GM19239 (cell line): Measurements from ENCODE around the gene LRP1-AS.

Experiments used
- DNase-seq: peaks from one replicate; pipeline ENCODE4 v3.0.0; 2011; ENCODE audit warnings: low spot score; ENCODE audit not compliant: insufficient read length
- FAIRE-seq: peaks from 2 replicates; lab custom pipeline; 2011; peaks lifted over from hg19 to GRCh38; lab: Jason Lieb, UNC

Gene LRP1-AS

DNA sequence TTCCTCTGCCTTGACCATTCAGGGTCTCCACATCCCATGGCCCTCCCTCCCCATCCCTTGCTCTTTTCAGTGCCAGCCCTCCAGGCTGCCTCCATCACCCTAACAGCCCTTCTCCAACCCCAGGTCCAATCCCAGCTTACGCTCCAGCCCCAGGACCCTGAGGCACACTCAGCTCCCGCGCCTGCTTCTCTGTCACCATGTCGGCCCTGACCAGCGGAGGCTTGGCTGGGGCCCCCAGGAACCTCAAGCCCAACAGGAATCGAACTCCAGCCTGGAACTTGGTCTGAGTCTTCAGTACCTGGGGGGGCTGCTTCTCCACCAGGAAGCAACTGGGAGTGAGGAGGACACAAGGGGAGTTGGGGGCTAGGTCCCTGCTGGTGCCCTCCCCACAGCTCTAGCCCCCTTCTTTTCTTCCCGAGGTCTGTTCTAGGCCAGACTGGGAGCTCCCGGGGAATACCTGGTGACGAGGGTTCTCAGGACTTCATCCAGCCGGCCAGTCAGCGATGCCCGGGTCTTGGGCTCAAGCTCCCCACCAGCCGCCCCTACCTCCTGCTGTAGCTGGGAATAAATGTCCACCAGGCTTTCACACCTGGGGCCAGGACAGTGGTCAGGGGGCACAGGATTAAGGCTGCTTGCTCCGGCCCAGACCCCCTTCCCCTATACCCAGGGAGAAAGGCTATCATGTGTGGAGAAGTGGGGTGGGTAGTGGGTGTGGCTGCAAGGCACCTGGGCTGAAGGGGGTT, 42.2 kb downstream of the LRP1-AS start:
- FAIRE-seq (no peak), DNase-seq (no peak)

- FAIRE-seq (no peak), DNase-seq (no peak)
These were observed 43.0 kb downstream of the LRP1-AS start for GRCh38 chr12:57104292-57104910.

- DNase-seq (no peak), FAIRE-seq (no peak)
These were observed 43.6 kb downstream of the LRP1-AS start for GRCh38 chr12:57103856-57104255.

DNA sequence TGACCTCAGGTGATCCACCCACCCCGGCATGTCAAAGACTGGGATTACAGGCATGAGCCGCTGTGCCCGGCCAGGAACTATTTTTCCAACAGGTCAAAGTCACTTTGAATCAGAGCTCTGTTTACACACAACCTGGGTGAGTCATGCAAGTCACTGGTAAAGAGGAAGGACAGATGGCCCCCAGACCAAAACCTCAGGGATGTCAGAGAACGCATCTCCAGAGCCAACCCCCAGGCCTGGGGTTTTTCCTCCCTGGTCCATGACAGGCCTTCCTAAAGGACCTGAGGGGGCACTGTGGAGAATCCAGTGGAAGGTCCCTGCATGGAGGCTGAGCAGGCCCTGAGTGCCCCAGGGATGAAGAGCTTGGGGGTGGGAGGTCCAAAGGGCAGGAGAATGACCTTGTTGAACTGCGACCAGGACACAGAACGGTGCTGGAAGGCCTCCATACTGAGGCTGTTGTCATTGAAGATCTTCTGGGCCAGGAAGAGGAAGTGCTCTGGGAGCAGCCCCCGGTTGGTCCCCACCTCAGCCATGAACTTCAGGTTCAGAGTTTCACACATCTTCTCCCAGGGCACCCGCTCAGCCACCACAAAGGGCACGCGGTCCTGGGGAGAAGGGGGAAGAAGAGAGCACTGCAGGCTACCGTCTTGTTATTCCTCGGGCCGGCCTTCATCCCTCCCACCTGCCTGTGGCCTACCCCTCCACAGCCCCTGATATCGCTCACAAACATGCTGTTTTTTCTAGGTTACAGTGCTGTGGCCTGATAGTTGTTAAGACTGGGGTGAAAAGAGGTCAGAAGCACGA, 45.3 kb downstream of the LRP1-AS start:
- no peak for DNase-seq

GRCh38 chr12:57099766-57100165, 47.7 kb downstream of the LRP1-AS start:
- no peak for FAIRE-seq
- no peak for DNase-seq

More for the DNA sequence above, 45.3 kb downstream of the LRP1-AS start:
- no peak for FAIRE-seq

- FAIRE-seq (no peak), DNase-seq (no peak)
These were observed 48.2 kb downstream of the LRP1-AS start for GRCh38 chr12:57099047-57099714.

- DNase-seq = no peak
- FAIRE-seq = no peak
These were observed 48.9 kb downstream of the LRP1-AS start for GRCh38 chr12:57098546-57098945.

DNA sequence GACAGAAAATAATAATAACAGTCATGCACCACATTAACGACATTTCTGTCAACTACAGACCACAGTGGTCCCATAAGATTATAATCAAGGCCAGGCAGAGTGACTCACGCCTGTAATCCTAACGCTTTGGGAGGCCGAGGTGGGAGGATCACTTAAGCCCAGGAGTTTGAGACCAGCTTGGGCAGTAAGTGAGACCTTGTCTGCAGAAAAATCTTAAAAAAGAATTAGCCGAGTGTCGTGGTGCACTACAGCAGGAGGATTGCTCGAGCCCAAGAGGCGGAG, 49.9 kb downstream of the LRP1-AS start:
- no peak for FAIRE-seq
- DNase-seq = no peak

- no peak for DNase-seq
- FAIRE-seq = no peak
These were observed 50.5 kb downstream of the LRP1-AS start for GRCh38 chr12:57096748-57097553.

DNA sequence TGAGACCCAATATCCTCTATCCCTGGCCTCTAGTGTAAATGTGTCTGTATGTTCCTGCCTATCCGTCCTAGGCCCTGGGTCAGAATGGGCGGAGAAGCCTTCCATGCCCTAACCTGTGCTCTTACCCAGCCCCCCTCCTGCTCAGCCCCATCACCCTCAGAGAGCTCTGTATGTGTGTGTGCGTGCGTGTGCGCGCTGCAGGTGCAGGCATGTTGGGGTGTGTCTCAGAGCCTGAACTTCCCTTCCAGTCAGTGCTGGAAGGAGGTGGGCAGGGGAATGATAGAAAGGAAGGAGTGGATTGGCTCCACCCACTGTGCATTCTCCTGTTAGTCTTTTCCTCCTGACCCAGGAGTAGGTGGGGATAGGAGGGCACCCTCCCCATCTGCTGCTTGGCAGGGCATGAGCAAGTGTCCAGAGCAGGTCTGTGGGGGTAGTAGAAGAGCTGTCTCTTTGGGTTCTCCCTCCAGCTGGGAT, 51.3 kb downstream of the LRP1-AS start:
- FAIRE-seq = no peak
- DNase-seq = no peak

DNA sequence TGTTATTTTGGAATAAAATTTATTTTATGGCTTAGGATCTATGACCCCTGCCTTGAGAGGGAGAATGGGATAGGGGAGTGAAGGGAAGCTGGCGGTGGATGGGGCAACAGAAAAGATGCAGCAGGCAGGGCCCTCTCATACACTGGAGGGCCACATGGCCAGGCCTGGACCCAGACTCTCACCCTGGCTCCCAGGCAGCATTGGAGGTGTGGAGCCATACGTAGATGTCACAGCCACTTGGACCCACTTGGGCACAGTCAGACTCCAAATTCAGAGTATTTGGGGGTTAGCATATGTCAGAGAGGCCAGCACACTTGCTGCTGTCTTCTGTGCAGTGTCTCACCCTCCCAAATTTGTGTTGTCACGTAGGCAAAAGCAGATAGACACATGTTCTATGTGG, 52.0 kb downstream of the LRP1-AS start:
- DNase-seq = no peak
- no peak for FAIRE-seq
